ENCODE measurements around the gene GDF10.

DNA sequence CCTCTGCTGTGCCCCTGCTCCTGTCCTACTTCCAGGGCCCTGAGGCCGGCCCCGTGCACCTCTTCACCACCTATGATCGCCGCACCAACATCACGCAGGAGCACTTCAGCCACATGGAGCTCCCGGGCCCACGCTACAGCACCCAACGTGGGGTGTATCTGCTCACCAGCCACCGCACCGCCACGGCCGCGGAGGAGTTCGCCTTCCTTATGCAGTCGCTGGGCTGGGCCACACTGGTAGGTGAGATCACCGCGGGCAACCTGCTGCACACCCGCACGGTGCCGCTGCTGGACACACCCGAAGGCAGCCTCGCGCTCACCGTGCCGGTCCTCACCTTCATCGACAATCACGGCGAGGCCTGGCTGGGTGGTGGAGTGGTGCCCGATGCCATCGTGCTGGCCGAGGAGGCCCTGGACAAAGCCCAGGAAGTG is 50.0 kb downstream of the GDF10 start:
- TF ChIP-seq POLR2AphosphoS5 (IDR thresholded peaks at IDR 0.05) (no peak), EP300 (IDR thresholded peaks at IDR 0.05) (no peak)
- TF ChIP-seq, protein P1, sequence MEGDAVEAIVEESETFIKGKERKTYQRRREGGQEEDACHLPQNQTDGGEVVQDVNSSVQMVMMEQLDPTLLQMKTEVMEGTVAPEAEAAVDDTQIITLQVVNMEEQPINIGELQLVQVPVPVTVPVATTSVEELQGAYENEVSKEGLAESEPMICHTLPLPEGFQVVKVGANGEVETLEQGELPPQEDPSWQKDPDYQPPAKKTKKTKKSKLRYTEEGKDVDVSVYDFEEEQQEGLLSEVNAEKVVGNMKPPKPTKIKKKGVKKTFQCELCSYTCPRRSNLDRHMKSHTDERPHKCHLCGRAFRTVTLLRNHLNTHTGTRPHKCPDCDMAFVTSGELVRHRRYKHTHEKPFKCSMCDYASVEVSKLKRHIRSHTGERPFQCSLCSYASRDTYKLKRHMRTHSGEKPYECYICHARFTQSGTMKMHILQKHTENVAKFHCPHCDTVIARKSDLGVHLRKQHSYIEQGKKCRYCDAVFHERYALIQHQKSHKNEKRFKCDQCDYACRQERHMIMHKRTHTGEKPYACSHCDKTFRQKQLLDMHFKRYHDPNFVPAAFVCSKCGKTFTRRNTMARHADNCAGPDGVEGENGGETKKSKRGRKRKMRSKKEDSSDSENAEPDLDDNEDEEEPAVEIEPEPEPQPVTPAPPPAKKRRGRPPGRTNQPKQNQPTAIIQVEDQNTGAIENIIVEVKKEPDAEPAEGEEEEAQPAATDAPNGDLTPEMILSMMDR (IDR thresholded peaks at IDR 0.05), result no peak
